Loucy (cell line): ENCODE results near the gene MORN4.

Experiments used
- CTCF ChIP-seq: fragments of 200-600 bp; sonication (generic); conservative IDR thresholded peaks from 2 replicates; pipeline ENCODE4 v1.5.1; 2014; ENCODE audit warnings: mild to moderate bottlenecking, antibody characterized with exemption, low read length
- EZH2phosphoT487 ChIP-seq: fragments of 200-600 bp; IDR thresholded peaks from 2 replicates; pipeline ENCODE4 v1.6.1; 2018; ENCODE audit warnings: antibody characterized with exemption, mild to moderate bottlenecking, moderate library complexity, borderline replicate concordance

GRCh38 chr10:97574374-97575126 is 58.8 kb downstream of the MORN4 start:
- TF ChIP-seq CTCF = no peak
- TF ChIP-seq EZH2phosphoT487 = no peak
